LNCAP (cell line): Measurements from ENCODE around the gene ZNF544.

ENCODE experiments used
- TF ChIP-seq, protein P1 (sequence below): fragments of 450-650 bp; IDR thresholded peaks from 2 replicates; pipeline ENCODE4 v1.5.1; 2017; ENCODE audit warnings: mild to moderate bottlenecking

The ZNF544 gene

DNA sequence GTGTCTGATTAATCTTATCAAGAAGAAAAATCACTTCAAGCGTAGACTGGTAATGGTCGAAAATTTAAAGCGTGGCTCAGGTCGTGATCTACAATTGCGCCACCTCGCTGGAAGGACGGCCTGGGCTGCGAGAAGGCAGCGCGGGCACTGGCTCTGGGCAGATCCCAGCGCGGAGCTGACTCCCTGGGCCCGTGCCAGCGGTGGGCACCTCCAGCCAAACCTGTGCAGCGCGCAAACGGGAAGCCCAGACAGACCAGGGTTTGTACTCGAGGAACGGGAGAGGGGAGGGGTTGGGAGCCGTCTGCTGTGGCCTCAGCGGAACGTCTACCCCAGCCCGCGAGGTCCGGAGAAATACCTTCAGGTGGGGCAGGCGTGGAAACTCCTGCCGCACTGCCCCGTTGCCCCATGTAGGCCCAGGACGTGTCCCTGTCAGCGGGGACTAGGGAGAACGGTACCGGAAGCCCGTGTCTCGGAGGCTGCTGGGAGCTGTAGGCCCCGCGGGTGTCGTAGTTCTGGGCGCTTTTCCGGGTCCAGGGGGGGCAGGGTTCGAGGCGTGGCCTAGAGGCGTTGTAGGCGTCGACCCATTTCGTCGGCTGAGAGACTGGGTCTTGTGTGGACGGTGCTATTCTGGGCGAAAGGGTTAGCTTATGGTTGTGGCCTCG is 24.8 kb upstream of the ZNF544 start:
- TF ChIP-seq, protein P1, sequence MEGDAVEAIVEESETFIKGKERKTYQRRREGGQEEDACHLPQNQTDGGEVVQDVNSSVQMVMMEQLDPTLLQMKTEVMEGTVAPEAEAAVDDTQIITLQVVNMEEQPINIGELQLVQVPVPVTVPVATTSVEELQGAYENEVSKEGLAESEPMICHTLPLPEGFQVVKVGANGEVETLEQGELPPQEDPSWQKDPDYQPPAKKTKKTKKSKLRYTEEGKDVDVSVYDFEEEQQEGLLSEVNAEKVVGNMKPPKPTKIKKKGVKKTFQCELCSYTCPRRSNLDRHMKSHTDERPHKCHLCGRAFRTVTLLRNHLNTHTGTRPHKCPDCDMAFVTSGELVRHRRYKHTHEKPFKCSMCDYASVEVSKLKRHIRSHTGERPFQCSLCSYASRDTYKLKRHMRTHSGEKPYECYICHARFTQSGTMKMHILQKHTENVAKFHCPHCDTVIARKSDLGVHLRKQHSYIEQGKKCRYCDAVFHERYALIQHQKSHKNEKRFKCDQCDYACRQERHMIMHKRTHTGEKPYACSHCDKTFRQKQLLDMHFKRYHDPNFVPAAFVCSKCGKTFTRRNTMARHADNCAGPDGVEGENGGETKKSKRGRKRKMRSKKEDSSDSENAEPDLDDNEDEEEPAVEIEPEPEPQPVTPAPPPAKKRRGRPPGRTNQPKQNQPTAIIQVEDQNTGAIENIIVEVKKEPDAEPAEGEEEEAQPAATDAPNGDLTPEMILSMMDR: no peak

DNA sequence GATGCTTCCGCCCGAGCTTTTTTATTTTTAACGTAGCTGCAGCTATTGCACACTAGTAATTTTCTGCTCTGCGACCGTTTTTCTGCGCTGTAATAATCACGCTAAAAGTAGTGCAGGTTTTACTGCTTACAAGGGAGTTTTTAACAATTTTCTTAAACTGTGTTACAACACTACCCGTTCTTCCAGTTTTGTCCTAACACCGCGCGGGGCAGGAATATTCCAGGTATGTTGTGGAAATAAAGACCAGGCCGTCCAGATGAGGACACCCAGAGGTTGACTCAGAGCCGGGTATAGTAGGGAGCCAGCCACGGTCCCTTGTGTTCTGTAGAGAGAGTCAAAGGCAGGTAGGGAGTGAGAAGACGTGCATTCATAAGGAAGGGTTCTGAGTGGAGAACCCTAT is 24.1 kb upstream of the ZNF544 start:
- TF ChIP-seq, protein P1: no peak

DNA sequence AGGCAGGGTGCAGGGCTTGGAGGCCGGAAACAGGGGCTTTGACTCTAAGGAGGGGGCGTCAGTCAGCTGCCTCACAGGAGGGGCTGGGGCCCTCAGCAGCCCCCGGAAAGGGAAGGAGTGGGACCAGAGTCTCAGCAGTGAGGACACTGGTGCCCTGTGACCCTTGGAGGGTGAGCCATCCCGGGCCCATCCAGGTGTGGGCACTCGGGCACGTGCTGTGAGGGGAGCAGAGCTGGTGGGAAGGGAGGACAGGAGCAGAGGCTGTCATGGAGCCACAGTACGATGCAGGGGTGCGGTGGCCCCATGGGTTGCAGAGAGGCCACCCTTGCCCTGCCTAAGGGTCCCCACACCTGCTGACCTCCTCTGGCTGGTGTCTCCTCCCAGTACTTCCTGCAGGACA is 19.1 kb upstream of the ZNF544 start:
- TF ChIP-seq, protein P1: no peak

DNA sequence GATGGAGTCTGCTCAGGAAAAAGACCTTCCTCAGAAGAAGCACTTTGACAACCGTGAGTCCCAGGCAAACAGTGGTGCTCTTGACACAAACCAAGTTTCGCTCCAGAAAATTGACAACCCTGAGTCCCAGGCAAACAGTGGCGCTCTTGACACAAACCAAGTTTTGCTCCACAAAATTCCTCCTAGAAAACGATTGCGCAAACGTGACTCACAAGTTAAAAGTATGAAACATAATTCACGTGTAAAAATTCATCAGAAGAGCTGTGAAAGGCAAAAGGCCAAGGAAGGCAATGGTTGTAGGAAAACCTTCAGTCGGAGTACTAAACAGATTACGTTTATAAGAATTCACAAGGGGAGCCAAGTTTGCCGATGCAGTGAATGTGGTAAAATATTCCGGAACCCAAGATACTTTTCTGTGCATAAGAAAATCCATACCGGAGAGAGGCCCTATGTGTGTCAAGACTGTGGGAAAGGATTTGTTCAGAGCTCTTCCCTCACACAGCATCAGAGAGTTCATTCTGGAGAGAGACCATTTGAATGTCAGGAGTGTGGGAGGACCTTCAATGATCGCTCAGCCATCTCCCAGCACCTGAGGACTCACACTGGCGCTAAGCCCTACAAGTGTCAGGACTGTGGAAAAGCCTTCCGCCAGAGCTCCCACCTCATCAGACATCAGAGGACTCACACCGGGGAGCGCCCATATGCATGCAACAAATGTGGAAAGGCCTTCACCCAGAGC is 16.2 kb upstream of the ZNF544 start:
- TF ChIP-seq, protein P1: no peak

DNA sequence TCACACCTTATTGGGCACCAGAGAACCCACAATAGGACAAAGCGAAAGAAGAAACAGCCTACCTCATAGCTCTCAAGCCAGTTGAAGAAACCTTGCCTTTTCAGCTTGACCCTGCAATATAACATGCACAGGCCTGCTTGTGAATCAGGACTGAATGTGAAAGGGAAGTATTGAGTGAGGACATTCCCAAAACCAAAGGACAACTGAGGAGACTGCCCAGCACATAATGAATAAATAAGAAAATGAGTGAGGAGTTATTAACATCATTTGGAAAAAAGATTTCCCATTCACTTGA is 15.7 kb upstream of the ZNF544 start:
- TF ChIP-seq, protein P1: no peak

DNA sequence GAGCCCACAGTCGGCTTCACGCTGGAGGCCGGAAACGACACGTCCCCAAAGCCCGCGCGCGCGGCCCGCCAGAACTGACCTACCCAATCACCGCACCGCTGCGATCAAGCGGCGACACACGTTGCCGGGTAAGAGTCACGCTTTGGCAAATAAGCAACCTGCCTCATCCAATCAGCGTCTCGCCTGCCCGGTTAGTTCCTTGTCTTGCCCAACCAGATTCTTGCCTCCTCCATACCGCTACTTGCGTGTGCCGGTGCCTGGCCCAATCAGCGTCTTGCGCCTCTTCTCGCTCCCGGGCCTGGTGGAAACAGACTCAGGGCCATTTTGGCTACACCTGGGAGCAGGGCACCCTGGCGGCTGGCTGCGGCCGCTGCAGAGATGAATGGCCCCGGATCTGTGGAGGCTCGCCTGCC is 11.6 kb upstream of the ZNF544 start:
- TF ChIP-seq, protein P1: no peak

DNA sequence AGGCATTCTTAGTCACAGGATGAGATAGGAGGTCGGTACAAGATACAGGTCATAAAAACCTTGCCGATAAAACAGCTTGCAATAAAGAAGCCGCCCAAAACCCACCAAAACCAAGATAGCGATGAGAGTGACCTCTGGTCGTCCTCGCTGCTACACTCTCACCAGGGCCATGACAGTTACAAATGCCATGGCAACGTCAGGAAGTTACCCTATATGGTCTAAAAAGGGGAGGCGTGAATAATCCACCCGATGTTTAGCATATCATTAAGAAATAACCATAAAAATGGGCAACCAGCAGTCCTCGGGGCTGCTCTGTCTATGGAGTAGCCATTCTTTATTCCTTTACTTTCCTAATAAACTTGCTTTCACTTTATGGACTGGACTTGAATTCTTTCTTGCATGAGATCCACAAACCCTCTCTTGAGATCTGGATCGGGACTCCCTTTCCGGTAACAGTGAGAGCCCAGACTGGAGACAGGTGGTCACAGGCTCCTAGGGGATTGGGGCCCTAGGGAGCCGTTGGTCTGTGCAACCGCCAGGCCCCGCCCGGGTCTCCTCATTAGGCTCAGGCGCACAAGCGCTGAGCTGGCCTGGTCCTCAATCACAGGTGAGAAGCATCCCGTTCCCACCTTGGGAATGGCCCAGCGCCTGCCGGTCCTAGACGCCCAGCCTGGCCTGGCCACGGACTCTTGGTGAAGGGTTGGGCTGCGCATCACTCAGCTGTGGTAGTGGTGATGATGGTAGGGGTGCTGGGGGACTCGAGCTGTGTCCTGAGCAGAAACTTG is 10.9 kb upstream of the ZNF544 start:
- TF ChIP-seq, protein P1: no peak
